B cell (primary cell): ENCODE data around the gene EEFSEC. TPM values are rescaled to one million over a fixed set of nuclear protein-coding genes. Genes with fewer than 3 reads are reported as not detected.

Experiments used
- ATAC-seq: fragments of 200-7000 bp; cut with Tn5 transposase; one replicate; pipeline ENCODE4 v1.10.0; 2021; ENCODE audit warnings: low read depth, mild to moderate bottlenecking, moderate number of reproducible peaks, moderate library complexity
- CTCF ChIA-PET: fragments of 350-600 bp; sonication (Branson Sonifier 250); formaldehyde crosslinking; loops from one replicate; lab custom pipeline; 2021; ENCODE audit warnings: antibody characterized with exemption, inconsistent platforms; lab: Charles Lee
- POLR2A ChIA-PET: fragments of 350-600 bp; sonication (Branson Sonifier 250); formaldehyde crosslinking; loops from one replicate; lab custom pipeline; 2021; ENCODE audit warnings: antibody characterized with exemption; lab: Charles Lee
- DNase-seq: peaks from one replicate; pipeline ENCODE4 v3.0.0; 2013
- H2AFZ ChIP-seq: 2 replicates; pipeline ENCODE4 v1.6.1; 2012; ENCODE audit warnings: mild to moderate bottlenecking, low read depth, low read length; ENCODE audit not compliant: insufficient read depth, poor library complexity, severe bottlenecking
- H3K27ac ChIP-seq, 2 donors: 1 replicate in 1 of 2; 2 replicates in 1 of 2; pipeline ENCODE4 v1.5.1; 2012 to 2013; ENCODE audit warnings: low read length in 2 of 2, mild to moderate bottlenecking in 2 of 2, moderate library complexity in 1 of 2
- H3K27me3 ChIP-seq, 4 experiments: fragments of 200-600 bp in 1 of 4; sonication (generic) in 1 of 4; replicated peaks in 1 of 4; 1 replicate in 2 of 4; 2 replicates in 2 of 4; pipeline versions ENCODE4 v1.6.1 to v1.7.0; 2013 to 2016; ENCODE audit warnings: low read length in 3 of 4, mild to moderate bottlenecking in 2 of 4, mixed read lengths in 1 of 4, moderate library complexity in 1 of 4; ENCODE audit not compliant: insufficient read depth in 4 of 4, control insufficient read depth in 3 of 4; ENCODE audit errors: control extremely low read depth in 1 of 4
- H3K36me3 ChIP-seq, 2 experiments: replicated peaks in 1 of 2; 1 replicate in 1 of 2; 2 replicates in 1 of 2; pipeline versions ENCODE4 v1.6.1 to v1.7.1; 2013; ENCODE audit warnings: low read length in 1 of 2; ENCODE audit not compliant: insufficient read depth in 2 of 2, control insufficient read depth in 1 of 2; ENCODE audit errors: control extremely low read depth in 1 of 2, extremely low read depth in 1 of 2
- H3K4me1 ChIP-seq, 2 donors: fragments of 200-600 bp in 1 of 2; sonication (generic) in 1 of 2; 1 replicate in 1 of 2; 2 replicates in 1 of 2; pipeline versions ENCODE4 v1.5.1 to v1.6.1; 2013 to 2017; ENCODE audit warnings: low read length in 2 of 2; ENCODE audit not compliant: control insufficient read depth in 2 of 2, insufficient read depth in 2 of 2
- H3K4me2 ChIP-seq: replicated peaks from 2 replicates; pipeline ENCODE3; 2012; ENCODE audit warnings: mild to moderate bottlenecking, low read depth, low read length; ENCODE audit not compliant: poor library complexity, severe bottlenecking
- H3K4me3 ChIP-seq, 5 experiments: fragments of 200-600 bp in 1 of 5; sonication (generic) in 1 of 5; 1 replicate in 3 of 5; 2 replicates in 2 of 5; pipeline versions ENCODE4 v1.5.1 to v1.7.0; 2011 to 2016; ENCODE audit warnings: low read length in 4 of 5, mild to moderate bottlenecking in 4 of 5, low read depth in 2 of 5, control low read depth in 1 of 5, moderate library complexity in 1 of 5; ENCODE audit not compliant: insufficient read depth in 1 of 5; ENCODE audit errors: control extremely low read depth in 1 of 5, extremely low read depth in 1 of 5
- H3K79me2 ChIP-seq: fragments of 200-600 bp; sonication (generic); one replicate; pipeline ENCODE4 v1.6.0; 2016; ENCODE audit warnings: low read length; ENCODE audit not compliant: control insufficient read depth, insufficient read depth
- H3K9ac ChIP-seq: fragments of 200-600 bp; sonication (generic); 2 replicates; pipeline ENCODE4 v1.6.1; 2017; ENCODE audit warnings: mild to moderate bottlenecking, low read length, moderate library complexity
- H3K9me3 ChIP-seq, 3 donors: one replicate each; pipeline versions ENCODE4 v1.6.1 to v1.7.1; 2013; ENCODE audit warnings: low read length in 2 of 3; ENCODE audit not compliant: control insufficient read depth in 2 of 3, insufficient read depth in 1 of 3; ENCODE audit errors: control extremely low read depth in 1 of 3
- H4K20me1 ChIP-seq: 2 replicates; pipeline ENCODE4 v1.6.0; 2012; ENCODE audit warnings: mild to moderate bottlenecking, low read length; ENCODE audit not compliant: insufficient read depth, control insufficient read depth, poor library complexity, severe bottlenecking
- H3K27ac Mint-ChIP-seq: one replicate; pipeline ENCODE4 v1.8.0; 2021; ENCODE audit warnings: mixed read lengths
- H3K27me3 Mint-ChIP-seq: one replicate; pipeline ENCODE4 v1.8.0; 2021; ENCODE audit warnings: mixed read lengths
- H3K4me1 Mint-ChIP-seq: one replicate; pipeline ENCODE4 v1.8.0; 2021; ENCODE audit warnings: mixed read lengths
- H3K4me3 Mint-ChIP-seq: one replicate; pipeline ENCODE4 v1.8.0; 2021; ENCODE audit warnings: mixed read lengths
- H3K9me3 Mint-ChIP-seq: one replicate; pipeline ENCODE4 v1.8.0; 2022; ENCODE audit warnings: mixed read lengths; ENCODE audit not compliant: insufficient read depth
- CTCF ChIP-seq: fragments of 200-600 bp; IDR thresholded peaks from one replicate; pipeline ENCODE4 v1.8.0; 2022; ENCODE audit warnings: antibody characterized with exemption, mild to moderate bottlenecking
- EZH2 ChIP-seq: IDR thresholded peaks from 2 replicates; pipeline ENCODE4 v1.6.1; 2012; ENCODE audit warnings: borderline replicate concordance, low read depth, mild to moderate bottlenecking, moderate library complexity, low read length; ENCODE audit not compliant: insufficient read depth, poor library complexity, severe bottlenecking
- WGBS: methylation state at CpG from one replicate; pipeline ENCODE4 v1.1.5; 2013; ENCODE audit warnings: missing lambda C conversion rate; ENCODE audit not compliant: insufficient coverage; 5-methylcytosine and 5-hydroxymethylcytosine counted together
- intact Hi-C: fragments of 100-400 bp; cut with micrococcal nuclease; formaldehyde crosslinking; loops from one replicate; pipeline ENCODE4 v1.10.0; 2022
- polyA plus RNA-seq: library from polyadenylated mRNA; depleted of rRNA; stranded (reverse); fragments of >200 nt; gene quantifications from 2 replicates; pipeline ENCODE4 v1.2.3, GENCODE V29; 2012
- total RNA-seq, 2 donors: library from RNA; stranded (reverse); fragments of 120-200 nt in 1 of 2; gene quantifications; 1 replicate in 1 of 2; 2 replicates in 1 of 2; pipeline versions ENCODE4 v1.2.3 to v1.2.4, GENCODE V29; 2013 to 2022

EEFSEC gene
- total and polyA plus RNA-seq, 2 donors (not counting 1 experiment from before 2014, with no cell fraction given) = 17.9 to 18.4 TPM

- H3K9ac ChIP-seq = no peak overlapping the region
- no peaks in the 10 kb centered on the region for H3K9me3 ChIP-seq
- Mint-ChIP-seq H3K4me1 (no peaks in the 10 kb centered on the region), H3K9me3 (no peaks in the 10 kb centered on the region), H3K4me3 (no peak overlapping the region), H3K27ac (no peak overlapping the region), H3K27me3 (no peaks in the 10 kb centered on the region)
- POLR2A ChIA-PET = no interaction called here
- no peaks in the 10 kb centered on the region for H4K20me1 ChIP-seq
- TF ChIP-seq CTCF (no peak), EZH2 (no peak)
- intact Hi-C loops = no loop called here
- no peak overlapping the region for H3K27ac ChIP-seq
- no peak for DNase-seq
- H3K79me2 ChIP-seq = no peaks in the 10 kb centered on the region
- CTCF ChIA-PET = no interaction called here
- over 99% methylated on average over 8 of the region's 8 CpGs for WGBS
- no peak overlapping the region for H3K4me2 ChIP-seq
- H3K36me3 ChIP-seq = peaks cover 0 to 6% of the 10 kb centered on the region in 2 experiments
- no peak overlapping the region for H2AFZ ChIP-seq
- no peak for ATAC-seq
- no peaks in the 10 kb centered on the region for H3K4me1 ChIP-seq
- no peak overlapping the region for H3K4me3 ChIP-seq
- no peaks in the 10 kb centered on the region for H3K27me3 ChIP-seq
Observed at GRCh38 chr3:128317698-128318231, 164.5 kb downstream of the EEFSEC start.

GRCh38 chr3:128318275-128318941 lies 165.1 kb downstream of the EEFSEC start:
- no peak overlapping the region for H3K27ac ChIP-seq
- H3K9ac ChIP-seq = no peak overlapping the region
- intact Hi-C loops = no loop called here
- CTCF ChIA-PET = no interaction called here
- no peaks in the 10 kb centered on the region for H3K27me3 ChIP-seq
- DNase-seq (no peak), ATAC-seq (no peak)
- no peaks in the 10 kb centered on the region for H3K9me3 Mint-ChIP-seq
- H3K4me3 Mint-ChIP-seq = no peak overlapping the region
- H3K4me3 ChIP-seq = no peak overlapping the region
- no peaks in the 10 kb centered on the region for H3K9me3 ChIP-seq
- WGBS = 97% methylated on average over 11 of the region's 11 CpGs
- H3K27ac Mint-ChIP-seq = no peak overlapping the region
- H3K4me2 ChIP-seq = no peak overlapping the region
- no peak overlapping the region for H2AFZ ChIP-seq
- no peaks in the 10 kb centered on the region for H3K4me1 ChIP-seq
- no peaks in the 10 kb centered on the region for H3K27me3 Mint-ChIP-seq
- H3K79me2 ChIP-seq = no peaks in the 10 kb centered on the region
- peaks cover 0 to 6% of the 10 kb centered on the region in 2 experiments for H3K36me3 ChIP-seq
- no peaks in the 10 kb centered on the region for H3K4me1 Mint-ChIP-seq
- POLR2A ChIA-PET = no interaction called here
- no peaks in the 10 kb centered on the region for H4K20me1 ChIP-seq
- no peak for TF ChIP-seq EZH2
- no peak for TF ChIP-seq CTCF
